ENCODE results near the gene KRT71.
A peak's percentile ranks its signal among the peaks of the same experiment; 100 is the strongest.

Gene KRT71

DNA sequence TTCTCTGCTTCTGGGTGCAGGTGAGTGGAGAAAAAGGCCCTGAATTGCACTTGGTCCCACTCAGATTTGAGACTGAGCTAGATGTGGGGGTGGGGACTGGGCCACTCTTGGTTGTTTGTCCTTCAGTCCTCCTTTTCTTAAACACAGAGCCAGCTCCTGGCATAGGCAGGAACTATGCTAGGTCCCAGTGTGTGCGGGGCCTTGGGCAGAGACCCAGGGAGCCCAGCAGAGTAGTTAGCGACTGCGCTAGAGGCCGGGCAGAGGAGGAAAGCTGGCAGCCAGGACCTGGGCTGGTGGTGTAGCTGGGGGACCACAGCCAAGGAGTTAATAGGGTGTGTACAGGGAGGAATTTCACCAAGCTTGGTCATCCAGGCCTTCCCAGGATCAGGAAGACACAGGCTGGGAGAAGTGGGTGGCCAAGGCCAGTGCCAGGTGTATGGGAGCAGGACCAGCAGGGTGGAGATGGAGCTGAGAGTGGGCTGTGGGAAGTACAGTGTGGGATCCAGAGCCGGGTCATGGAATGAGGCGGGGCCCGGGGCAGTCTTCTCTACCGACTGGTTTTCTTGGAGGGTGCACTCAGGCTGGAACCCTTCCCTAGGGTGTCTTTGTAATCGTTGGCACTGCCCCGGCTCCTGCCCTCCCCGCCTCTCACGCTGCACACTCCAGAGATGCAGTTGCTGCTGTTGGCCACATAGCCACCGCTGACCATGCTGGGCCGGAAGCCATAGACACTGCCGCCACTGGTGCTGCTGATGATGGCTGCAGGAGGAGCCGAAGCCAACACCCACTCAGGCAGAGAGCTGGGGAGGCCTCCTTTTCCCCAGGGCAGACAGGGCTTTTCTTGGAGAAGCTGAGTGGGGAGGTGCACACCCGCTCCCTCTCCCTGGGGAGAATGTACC, 8.7 kb downstream of the KRT71 start:
- no peaks in the 10 kb centered on the region for H3K9me3 Mint-ChIP-seq
- no peaks in the 10 kb centered on the region for H3K27me3 Mint-ChIP-seq
- peaks cover 2% of the 10 kb centered on the region for H3K36me3 Mint-ChIP-seq (ENCODE audit: insufficient read depth)
- no peak overlapping the region for H3K27ac Mint-ChIP-seq (ENCODE audit: low read depth)
- no peak for ATAC-seq (replicated peaks; ENCODE audit: extremely low read depth, poor library complexity, severe bottlenecking)
- peaks cover 21% of the 10 kb centered on the region for H3K4me1 Mint-ChIP-seq
- DNase-seq (ENCODE audit: low spot score in 2 of 2) = no peak
- no peak overlapping the region for H3K4me3 Mint-ChIP-seq

DNA sequence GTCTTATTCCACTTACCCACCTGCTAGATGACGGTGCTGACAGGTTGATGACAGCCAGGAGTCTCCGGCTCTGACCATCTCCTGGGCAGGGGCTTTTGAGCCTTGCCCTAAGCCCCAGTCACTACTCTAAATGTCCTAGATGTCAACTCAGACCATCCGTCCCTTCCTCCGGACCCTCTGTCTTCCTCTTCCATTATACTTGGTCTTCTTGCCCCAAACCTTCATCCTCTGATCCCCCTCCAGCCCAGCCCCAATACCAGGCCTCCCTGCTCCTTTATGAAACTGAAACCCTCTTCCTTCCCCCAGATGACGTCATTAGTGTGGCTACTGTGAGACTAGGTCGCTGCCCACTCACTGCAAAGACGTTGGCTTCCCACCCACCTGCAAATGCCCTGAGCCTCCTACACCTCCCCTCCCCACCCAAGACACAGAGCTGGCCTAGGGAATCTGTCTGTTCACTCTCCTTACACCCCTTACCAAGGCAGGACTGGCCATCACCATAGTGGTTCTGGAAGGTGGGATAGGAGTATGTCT, 10.1 kb downstream of the KRT71 start:
- H3K9me3 Mint-ChIP-seq = no peaks in the 10 kb centered on the region
- peaks cover 4% of the 10 kb centered on the region for H3K36me3 Mint-ChIP-seq (ENCODE audit: insufficient read depth)
- H3K27ac Mint-ChIP-seq (ENCODE audit: low read depth) = no peak overlapping the region
- no peaks in the 10 kb centered on the region for H3K27me3 Mint-ChIP-seq
- ATAC-seq (replicated peaks; ENCODE audit: extremely low read depth, poor library complexity, severe bottlenecking) = no peak
- no peak overlapping the region for H3K4me3 Mint-ChIP-seq
- H3K4me1 Mint-ChIP-seq = peaks cover 17% of the 10 kb centered on the region
- no peak for DNase-seq (ENCODE audit: low spot score in 2 of 2)

DNA sequence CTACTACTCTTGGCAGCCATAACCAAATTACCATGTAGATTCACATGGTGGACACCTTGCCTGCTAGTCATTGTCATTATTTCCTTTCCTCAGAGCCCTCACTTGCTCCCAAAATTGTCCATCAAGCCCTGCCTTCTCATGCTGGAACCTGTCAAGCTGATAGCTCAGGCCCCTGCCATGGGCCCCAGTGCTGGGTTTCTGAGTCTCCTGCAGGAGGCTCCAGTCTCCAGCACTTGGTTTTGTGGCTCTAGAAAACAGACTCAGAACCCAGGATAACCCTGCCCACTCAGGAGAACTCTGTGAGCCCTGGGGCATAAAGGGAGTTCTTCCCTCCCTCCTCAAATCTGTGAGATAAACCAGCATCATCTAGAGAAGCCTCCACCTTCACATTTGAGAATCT, 10.8 kb downstream of the KRT71 start:
- no peak for ATAC-seq (replicated peaks; ENCODE audit: extremely low read depth, poor library complexity, severe bottlenecking)
- H3K4me3 Mint-ChIP-seq = no peak overlapping the region
- H3K9me3 Mint-ChIP-seq = no peaks in the 10 kb centered on the region
- H3K27ac Mint-ChIP-seq (ENCODE audit: low read depth) = no peak overlapping the region
- H3K36me3 Mint-ChIP-seq (ENCODE audit: insufficient read depth) = peaks cover 4% of the 10 kb centered on the region
- no peaks in the 10 kb centered on the region for H3K27me3 Mint-ChIP-seq
- no peak for DNase-seq (ENCODE audit: low spot score in 2 of 2)
- H3K4me1 Mint-ChIP-seq = peaks cover 13% of the 10 kb centered on the region

DNA sequence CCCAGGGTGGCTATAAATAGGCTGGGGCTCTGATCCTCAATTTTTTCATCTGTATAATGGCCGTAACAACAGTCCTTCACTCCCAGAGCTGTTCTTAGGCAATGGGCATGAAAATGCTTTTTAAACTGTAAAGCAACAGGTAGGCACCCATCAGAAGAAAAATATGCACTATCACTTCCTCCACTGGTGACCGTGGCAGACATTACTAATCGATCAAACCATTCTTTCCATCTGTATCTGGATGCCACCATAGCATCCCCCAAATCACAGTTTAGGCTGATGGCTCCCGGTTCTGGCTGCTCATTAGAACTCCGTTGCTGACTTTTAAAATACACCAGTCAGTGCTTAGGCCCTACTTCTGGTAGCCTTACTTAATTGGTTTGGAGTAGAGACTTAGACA, 11.2 kb downstream of the KRT71 start:
- H3K36me3 Mint-ChIP-seq (ENCODE audit: insufficient read depth) = peaks cover 6% of the 10 kb centered on the region
- DNase-seq (ENCODE audit: low spot score in 2 of 2) (no peak), ATAC-seq (replicated peaks; ENCODE audit: extremely low read depth, poor library complexity, severe bottlenecking) (no peak)
- H3K27ac Mint-ChIP-seq (ENCODE audit: low read depth) = no peak overlapping the region
- H3K4me1 Mint-ChIP-seq = peaks cover 12% of the 10 kb centered on the region
- H3K4me3 Mint-ChIP-seq = no peak overlapping the region
- no peaks in the 10 kb centered on the region for H3K27me3 Mint-ChIP-seq
- H3K9me3 Mint-ChIP-seq = no peaks in the 10 kb centered on the region

DNA sequence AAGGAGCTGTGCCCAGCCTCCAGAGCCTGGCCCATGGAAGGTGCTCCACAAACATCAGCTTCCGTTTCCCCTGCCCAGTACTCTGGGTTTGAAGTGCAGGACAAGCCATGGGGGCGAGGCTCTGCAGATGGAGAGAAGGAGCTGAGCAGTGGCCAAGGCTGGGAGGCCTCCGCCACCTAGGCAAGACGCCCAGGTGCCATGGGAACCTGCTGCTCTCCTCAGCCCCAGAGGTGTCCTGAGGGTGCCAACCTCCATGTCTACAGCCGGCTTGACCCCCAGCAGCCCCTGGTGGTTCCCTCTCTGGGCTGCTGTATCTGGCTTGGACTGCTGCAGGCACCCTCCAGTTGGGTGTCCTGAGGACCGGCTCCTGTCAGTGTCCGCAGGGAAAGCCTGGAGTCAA, 12.4 kb downstream of the KRT71 start:
- Mint-ChIP-seq H3K9me3 (no peaks in the 10 kb centered on the region), H3K4me3 (no peak overlapping the region), H3K36me3 (ENCODE audit: insufficient read depth) (peaks cover 6% of the 10 kb centered on the region), H3K4me1 (peaks cover 12% of the 10 kb centered on the region), H3K27me3 (no peaks in the 10 kb centered on the region), H3K27ac (ENCODE audit: low read depth) (no peak overlapping the region)
- ATAC-seq (replicated peaks; ENCODE audit: extremely low read depth, poor library complexity, severe bottlenecking) = no peak
- no peak for DNase-seq (ENCODE audit: low spot score in 2 of 2)

DNA sequence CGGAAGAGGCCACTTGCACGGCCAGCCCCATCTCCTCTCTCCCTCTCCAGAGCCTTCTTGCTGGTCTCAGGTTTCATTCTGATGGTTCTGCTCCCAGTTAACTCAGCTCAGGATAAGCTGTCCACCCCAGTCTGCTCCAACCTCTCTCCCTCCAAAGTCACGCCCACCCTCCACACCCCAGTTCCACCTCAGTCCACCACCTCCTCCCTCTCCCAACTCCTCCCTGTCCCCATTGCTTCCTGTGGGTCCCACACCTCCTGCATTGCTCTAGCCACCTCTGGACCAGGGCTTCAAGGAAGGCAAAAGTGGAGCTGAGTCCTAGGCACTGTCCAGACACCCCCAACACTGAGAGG, 13.1 kb downstream of the KRT71 start:
- H3K4me1 Mint-ChIP-seq = peaks cover 12% of the 10 kb centered on the region
- H3K4me3 Mint-ChIP-seq = no peak overlapping the region
- DNase-seq (ENCODE audit: low spot score in 2 of 2) = no peak

DNA sequence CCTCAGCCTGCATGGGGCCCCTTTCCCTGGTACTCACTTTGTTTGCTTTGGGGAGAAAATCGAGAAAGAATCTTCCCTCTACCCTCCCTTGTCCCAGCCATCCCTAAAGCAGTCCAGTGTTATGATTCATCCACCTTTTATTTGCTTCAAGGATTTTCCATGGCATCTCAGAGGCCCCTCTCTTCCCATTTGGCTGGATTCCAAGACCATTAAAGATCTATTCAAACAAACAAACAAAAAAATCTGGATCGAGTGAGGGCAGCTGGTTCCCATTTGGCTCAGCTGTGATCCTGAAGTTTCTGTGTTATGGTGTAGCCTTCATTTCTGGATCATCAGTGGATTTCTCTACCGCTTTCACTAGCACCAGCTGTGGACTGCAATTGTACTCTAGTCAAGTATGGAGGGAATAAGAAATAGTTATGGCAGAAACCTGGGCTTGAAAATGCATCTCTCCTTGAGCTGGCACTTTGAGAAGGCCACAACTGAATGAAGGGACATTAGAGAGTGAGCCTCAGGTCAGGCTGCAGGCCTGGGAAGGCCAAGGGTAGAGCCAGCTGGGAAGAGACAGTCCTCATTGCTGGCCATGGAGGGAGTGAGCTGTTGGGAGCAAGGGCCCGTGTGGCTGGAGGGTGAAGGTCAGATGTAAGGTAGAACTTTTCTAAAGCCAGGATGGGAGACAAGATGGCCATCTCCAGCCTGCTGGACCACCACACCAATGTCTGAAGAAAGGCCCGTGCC, 13.7 kb downstream of the KRT71 start:
- Mint-ChIP-seq H3K4me1 (peaks cover 12% of the 10 kb centered on the region), H3K27me3 (no peaks in the 10 kb centered on the region), H3K27ac (ENCODE audit: low read depth) (peak overlapping the region; percentile 38), H3K9me3 (no peaks in the 10 kb centered on the region), H3K4me3 (no peak overlapping the region), H3K36me3 (ENCODE audit: insufficient read depth) (peaks cover 6% of the 10 kb centered on the region)
- no peak for DNase-seq (ENCODE audit: low spot score in 2 of 2)
- no peak for ATAC-seq (replicated peaks; ENCODE audit: extremely low read depth, poor library complexity, severe bottlenecking)

More for the DNA sequence above, 13.1 kb downstream of the KRT71 start:
- Mint-ChIP-seq H3K9me3 (no peaks in the 10 kb centered on the region), H3K27me3 (no peaks in the 10 kb centered on the region), H3K27ac (ENCODE audit: low read depth) (peak overlapping the region; percentile 38), H3K36me3 (ENCODE audit: insufficient read depth) (peaks cover 6% of the 10 kb centered on the region)
- no peak for ATAC-seq (replicated peaks; ENCODE audit: extremely low read depth, poor library complexity, severe bottlenecking)

DNA sequence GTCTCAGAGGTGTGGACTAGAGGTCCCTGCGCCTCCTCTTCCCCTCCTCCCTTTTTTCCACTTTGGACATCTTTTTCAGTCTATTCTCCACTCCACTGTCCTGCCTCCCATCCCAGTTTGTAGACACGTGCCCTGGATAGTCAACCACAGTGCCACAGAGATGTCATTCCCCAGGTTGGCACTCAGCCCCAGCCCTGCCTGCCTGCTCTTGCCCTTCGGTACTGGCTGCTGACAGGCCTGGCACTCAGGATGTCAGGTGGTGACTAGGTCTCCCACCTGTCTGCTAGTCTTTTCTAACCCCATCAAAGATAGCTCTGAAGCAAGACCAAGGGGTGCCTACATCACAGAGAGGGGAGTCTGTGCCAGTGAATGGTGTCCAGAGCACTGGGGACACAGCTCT, 15.8 kb downstream of the KRT71 start:
- Mint-ChIP-seq H3K36me3 (ENCODE audit: insufficient read depth) (peaks cover 6% of the 10 kb centered on the region), H3K4me3 (no peak overlapping the region), H3K9me3 (no peaks in the 10 kb centered on the region), H3K27ac (ENCODE audit: low read depth) (no peak overlapping the region), H3K27me3 (no peaks in the 10 kb centered on the region), H3K4me1 (peaks cover under 1% of the 10 kb centered on the region)
- ATAC-seq (replicated peaks; ENCODE audit: extremely low read depth, poor library complexity, severe bottlenecking) = no peak
- no peak for DNase-seq (ENCODE audit: low spot score in 2 of 2)

DNA sequence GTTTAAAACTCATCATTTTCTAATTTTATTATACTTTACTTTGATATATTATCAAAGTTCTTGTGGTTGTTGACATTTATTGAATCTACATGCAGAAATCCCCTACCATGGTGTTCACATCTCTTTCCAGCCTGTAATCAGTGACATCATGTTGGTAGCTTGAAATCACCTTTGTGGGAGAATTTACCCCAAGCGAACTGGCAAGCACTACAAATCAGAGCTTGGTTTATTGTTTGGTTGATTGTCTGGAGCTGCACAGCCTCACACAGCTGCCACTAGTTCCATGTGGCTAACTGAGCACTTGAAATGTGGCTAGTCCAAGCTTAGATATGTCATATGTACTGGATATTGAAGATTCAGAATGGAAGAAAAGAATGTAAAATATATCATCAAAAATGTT, 17.4 kb downstream of the KRT71 start:
- Mint-ChIP-seq H3K4me1 (no peaks in the 10 kb centered on the region), H3K27me3 (no peaks in the 10 kb centered on the region), H3K9me3 (no peaks in the 10 kb centered on the region), H3K36me3 (ENCODE audit: insufficient read depth) (peaks cover 6% of the 10 kb centered on the region), H3K27ac (ENCODE audit: low read depth) (no peak overlapping the region), H3K4me3 (no peak overlapping the region)
- DNase-seq (ENCODE audit: low spot score in 2 of 2) (no peak), ATAC-seq (replicated peaks; ENCODE audit: extremely low read depth, poor library complexity, severe bottlenecking) (no peak)

DNA sequence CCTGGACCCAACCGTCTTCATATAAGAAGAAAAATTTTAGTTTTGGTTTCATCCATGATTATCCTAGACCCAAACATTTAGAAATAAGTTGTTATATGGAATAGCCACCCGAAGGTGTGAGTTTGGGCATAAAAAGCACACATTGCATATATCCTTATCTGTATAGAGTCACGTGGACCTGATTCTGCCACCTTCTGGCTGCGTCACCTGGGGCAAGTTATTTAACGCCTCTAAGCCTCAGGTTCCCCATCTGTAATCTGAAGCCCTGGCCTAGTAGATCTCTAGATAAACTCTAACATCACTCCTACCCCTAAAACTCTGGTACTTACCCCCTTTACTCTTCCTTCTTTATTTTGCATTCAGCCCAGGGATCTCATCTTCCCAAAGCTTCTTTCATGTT, 18.5 kb downstream of the KRT71 start:
- H3K9me3 Mint-ChIP-seq = no peaks in the 10 kb centered on the region
- H3K4me3 Mint-ChIP-seq = no peak overlapping the region
- H3K4me1 Mint-ChIP-seq = no peaks in the 10 kb centered on the region
- no peaks in the 10 kb centered on the region for H3K27me3 Mint-ChIP-seq
- no peak overlapping the region for H3K27ac Mint-ChIP-seq (ENCODE audit: low read depth)
- ATAC-seq (replicated peaks; ENCODE audit: extremely low read depth, poor library complexity, severe bottlenecking) (no peak), DNase-seq (ENCODE audit: low spot score in 2 of 2) (no peak)
- peaks cover 6% of the 10 kb centered on the region for H3K36me3 Mint-ChIP-seq (ENCODE audit: insufficient read depth)

DNA sequence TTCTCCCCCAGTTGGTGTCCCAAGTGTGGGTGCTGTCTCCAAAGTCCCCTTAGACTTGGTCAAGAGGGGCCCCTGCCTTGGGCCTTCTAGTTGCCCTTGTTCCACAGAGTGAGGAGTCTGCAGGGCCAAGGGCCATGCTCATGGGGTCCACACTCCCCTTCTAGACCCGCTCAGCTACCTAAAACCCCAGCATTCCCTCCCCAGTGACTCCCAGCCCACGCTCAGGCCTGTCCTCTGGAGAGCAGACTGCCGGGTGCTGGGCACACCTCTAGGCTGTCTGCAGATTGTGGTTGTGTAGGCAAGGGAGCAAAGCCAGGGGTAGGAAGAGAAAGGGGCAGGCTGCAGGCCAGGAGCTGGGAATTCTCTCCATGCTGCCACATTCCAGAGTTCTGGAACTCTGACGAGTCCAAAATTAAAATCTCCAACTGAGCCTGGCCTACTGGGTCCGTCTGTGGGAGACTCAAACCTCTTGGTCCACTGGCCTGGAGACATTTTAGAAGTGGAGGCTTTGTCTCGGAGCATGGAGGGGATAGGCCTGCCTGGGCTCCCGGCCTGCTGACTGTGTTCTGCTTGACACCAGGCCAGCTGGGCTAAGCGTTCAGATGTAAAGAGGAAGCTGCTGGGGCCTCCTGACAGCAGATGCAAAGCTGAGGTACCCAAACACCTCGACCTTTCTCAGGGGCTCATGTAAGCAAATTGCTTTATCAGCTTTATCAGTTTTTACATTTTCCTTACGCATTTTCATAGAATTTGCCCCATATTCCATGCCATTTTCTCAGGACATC, 19.1 kb downstream of the KRT71 start:
- no peaks in the 10 kb centered on the region for H3K27me3 Mint-ChIP-seq
- no peaks in the 10 kb centered on the region for H3K9me3 Mint-ChIP-seq
- no peak for ATAC-seq (replicated peaks; ENCODE audit: extremely low read depth, poor library complexity, severe bottlenecking)
- no peak overlapping the region for H3K4me3 Mint-ChIP-seq
- no peak overlapping the region for H3K27ac Mint-ChIP-seq (ENCODE audit: low read depth)
- DNase-seq (ENCODE audit: low spot score in 2 of 2) = no peak
- H3K36me3 Mint-ChIP-seq (ENCODE audit: insufficient read depth) = peaks cover 6% of the 10 kb centered on the region
- H3K4me1 Mint-ChIP-seq = no peaks in the 10 kb centered on the region

DNA sequence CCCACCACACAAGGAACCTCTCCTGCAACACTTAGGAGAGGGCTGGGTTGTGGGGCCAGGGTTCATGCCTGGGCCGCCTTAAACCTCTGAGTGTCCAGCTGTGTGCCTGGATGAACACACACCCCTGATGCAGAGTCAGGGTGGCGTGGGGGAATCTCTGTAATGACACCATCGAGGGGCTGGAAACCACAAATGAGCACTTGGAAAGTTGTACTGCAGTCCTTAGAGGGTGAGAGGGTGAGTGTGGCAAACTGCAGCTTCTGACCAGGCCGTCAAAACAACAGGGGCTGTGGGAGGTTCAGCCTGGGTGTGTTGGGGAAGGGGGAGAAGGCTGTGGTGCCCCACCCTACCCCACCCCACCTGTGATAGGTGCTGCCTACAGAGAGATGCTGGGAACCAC, 20.3 kb downstream of the KRT71 start:
- ATAC-seq (replicated peaks; ENCODE audit: extremely low read depth, poor library complexity, severe bottlenecking) (no peak), DNase-seq (ENCODE audit: low spot score in 2 of 2) (no peak)
- no peaks in the 10 kb centered on the region for H3K4me1 Mint-ChIP-seq
- peaks cover 4% of the 10 kb centered on the region for H3K36me3 Mint-ChIP-seq (ENCODE audit: insufficient read depth)
- no peaks in the 10 kb centered on the region for H3K9me3 Mint-ChIP-seq
- no peak overlapping the region for H3K4me3 Mint-ChIP-seq
- peak overlapping the region; percentile 58 for H3K27ac Mint-ChIP-seq (ENCODE audit: low read depth)
- H3K27me3 Mint-ChIP-seq = no peaks in the 10 kb centered on the region

All from central memory CD8-positive, alpha-beta T cell (primary cell).